Activated B cell treated with CpG ODN at 0.5 μM for 24 hours (primary cell): ENCODE data around the gene ERMARD. TPM values are rescaled to one million over a fixed set of nuclear protein-coding genes. Genes with fewer than 3 reads are reported as not detected.

Source experiments
- ATAC-seq: fragments of 200-7000 bp; cut with Tn5 transposase; one replicate; pipeline ENCODE4 v1.10.0; 2021; ENCODE audit warnings: low read depth, mild to moderate bottlenecking, moderate library complexity
- CTCF ChIA-PET: fragments of 350-600 bp; sonication (Branson Sonifier 250); formaldehyde crosslinking; loops from one replicate; lab custom pipeline; 2021; ENCODE audit warnings: antibody characterized with exemption; lab: Charles Lee
- POLR2A ChIA-PET: fragments of 350-600 bp; sonication (Branson Sonifier 250); formaldehyde crosslinking; loops from one replicate; lab custom pipeline; 2021; ENCODE audit warnings: antibody characterized with exemption; lab: Charles Lee
- DNase-seq: peaks from one replicate; pipeline ENCODE4 v3.0.0; 2022
- H3K27ac Mint-ChIP-seq: one replicate; pipeline ENCODE4 v1.8.0; 2020; ENCODE audit warnings: mixed read lengths
- H3K27me3 Mint-ChIP-seq: one replicate; pipeline ENCODE4 v1.8.0; 2021; ENCODE audit warnings: mixed read lengths
- H3K36me3 Mint-ChIP-seq: one replicate; pipeline ENCODE4 v1.8.0; 2021; ENCODE audit warnings: low read depth, mixed read lengths
- H3K4me1 Mint-ChIP-seq: one replicate; pipeline ENCODE4 v1.8.0; 2021; ENCODE audit warnings: mixed read lengths
- H3K4me3 Mint-ChIP-seq: one replicate; pipeline ENCODE4 v1.8.0; 2020; ENCODE audit warnings: mild to moderate bottlenecking, mixed read lengths
- H3K9me3 Mint-ChIP-seq: one replicate; pipeline ENCODE4 v1.8.0; 2020; ENCODE audit warnings: mixed read lengths
- intact Hi-C: fragments of 100-400 bp; cut with micrococcal nuclease; formaldehyde crosslinking; loops from one replicate; pipeline ENCODE4 v1.15.1; 2024
- total RNA-seq: library from RNA; stranded (reverse); gene quantifications from 2 replicates; pipeline ENCODE4 v1.2.3, GENCODE V29; 2022
- TF ChIP-seq, protein P1 (sequence below): fragments of 200-600 bp; IDR thresholded peaks from one replicate; pipeline ENCODE4 v1.8.0; 2022; ENCODE audit warnings: antibody characterized with exemption, mild to moderate bottlenecking

Gene ERMARD
- total RNA-seq, 1 donor from 2014 or later = 45.4 TPM

DNA sequence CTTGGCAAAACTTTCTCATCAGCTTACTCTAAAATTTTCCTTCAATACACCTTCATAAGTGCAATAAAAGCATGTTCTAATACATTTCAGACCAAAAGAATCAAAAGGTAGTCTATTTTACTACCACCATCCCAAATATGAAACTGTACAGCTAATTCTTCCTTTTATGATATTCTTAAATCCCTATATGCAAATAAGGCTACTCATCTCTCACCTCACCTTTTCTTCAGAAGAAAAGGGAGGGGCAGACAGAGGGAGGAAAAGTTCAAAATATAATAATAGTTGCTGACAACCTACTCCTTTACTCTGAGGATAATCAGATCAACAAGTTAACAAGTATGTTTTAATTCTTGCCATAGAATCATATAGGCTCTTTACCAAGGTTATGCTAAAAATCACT, 42.1 kb upstream of the ERMARD start:
- no peaks in the 10 kb centered on the region for H3K9me3 Mint-ChIP-seq
- ATAC-seq (no peak), DNase-seq (no peak)
- no peaks in the 10 kb centered on the region for H3K27me3 Mint-ChIP-seq
- no peak overlapping the region for H3K4me3 Mint-ChIP-seq
- peaks cover 50% of the 10 kb centered on the region for H3K36me3 Mint-ChIP-seq
- peaks cover 37% of the 10 kb centered on the region for H3K4me1 Mint-ChIP-seq
- POLR2A ChIA-PET = interaction anchor here (1.0 to 1.2 kb wide), 3 partner anchors 14 to 16 kb away, joined by 3 to 4 read pairs (median 4); partner anchors contain the start of gene PHF10
- TF ChIP-seq, protein P1, sequence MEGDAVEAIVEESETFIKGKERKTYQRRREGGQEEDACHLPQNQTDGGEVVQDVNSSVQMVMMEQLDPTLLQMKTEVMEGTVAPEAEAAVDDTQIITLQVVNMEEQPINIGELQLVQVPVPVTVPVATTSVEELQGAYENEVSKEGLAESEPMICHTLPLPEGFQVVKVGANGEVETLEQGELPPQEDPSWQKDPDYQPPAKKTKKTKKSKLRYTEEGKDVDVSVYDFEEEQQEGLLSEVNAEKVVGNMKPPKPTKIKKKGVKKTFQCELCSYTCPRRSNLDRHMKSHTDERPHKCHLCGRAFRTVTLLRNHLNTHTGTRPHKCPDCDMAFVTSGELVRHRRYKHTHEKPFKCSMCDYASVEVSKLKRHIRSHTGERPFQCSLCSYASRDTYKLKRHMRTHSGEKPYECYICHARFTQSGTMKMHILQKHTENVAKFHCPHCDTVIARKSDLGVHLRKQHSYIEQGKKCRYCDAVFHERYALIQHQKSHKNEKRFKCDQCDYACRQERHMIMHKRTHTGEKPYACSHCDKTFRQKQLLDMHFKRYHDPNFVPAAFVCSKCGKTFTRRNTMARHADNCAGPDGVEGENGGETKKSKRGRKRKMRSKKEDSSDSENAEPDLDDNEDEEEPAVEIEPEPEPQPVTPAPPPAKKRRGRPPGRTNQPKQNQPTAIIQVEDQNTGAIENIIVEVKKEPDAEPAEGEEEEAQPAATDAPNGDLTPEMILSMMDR = no peak
- intact Hi-C loops = no loop called here
- CTCF ChIA-PET = no interaction called here
- no peak overlapping the region for H3K27ac Mint-ChIP-seq

DNA sequence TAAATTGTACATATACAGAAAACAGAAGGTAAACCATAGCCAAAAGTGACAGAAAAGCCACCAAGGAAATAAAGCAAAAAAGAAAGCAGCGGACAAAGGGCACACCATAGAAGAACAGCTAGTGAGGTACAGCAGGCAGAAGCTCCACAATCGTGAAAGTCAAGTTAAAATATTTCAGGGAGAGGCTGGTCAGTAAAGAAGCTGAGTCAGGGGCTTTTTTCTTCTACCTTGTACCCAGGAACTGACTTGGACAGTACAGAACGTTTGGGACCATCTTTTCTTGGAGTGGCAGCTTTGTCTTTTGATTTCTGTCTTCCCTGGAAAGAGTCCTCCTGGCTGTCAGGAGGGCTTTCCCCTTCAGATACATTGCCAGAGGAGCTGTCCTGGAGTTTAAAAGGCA, 41.4 kb upstream of the ERMARD start:
- ATAC-seq (no peak), DNase-seq (no peak)
- intact Hi-C loops = no loop called here
- TF ChIP-seq, protein P1 = no peak
- Mint-ChIP-seq H3K27me3 (no peaks in the 10 kb centered on the region), H3K36me3 (peaks cover 55% of the 10 kb centered on the region), H3K4me1 (peaks cover 32% of the 10 kb centered on the region), H3K9me3 (no peaks in the 10 kb centered on the region), H3K4me3 (no peak overlapping the region), H3K27ac (peak overlapping the region; percentile 46)
- ChIA-PET POLR2A (interaction anchor here (1.2 kb wide), 1 partner anchor 13 kb away, joined by 4 read pairs; no protein-coding TSS in a partner anchor), CTCF (no interaction called here)

DNA sequence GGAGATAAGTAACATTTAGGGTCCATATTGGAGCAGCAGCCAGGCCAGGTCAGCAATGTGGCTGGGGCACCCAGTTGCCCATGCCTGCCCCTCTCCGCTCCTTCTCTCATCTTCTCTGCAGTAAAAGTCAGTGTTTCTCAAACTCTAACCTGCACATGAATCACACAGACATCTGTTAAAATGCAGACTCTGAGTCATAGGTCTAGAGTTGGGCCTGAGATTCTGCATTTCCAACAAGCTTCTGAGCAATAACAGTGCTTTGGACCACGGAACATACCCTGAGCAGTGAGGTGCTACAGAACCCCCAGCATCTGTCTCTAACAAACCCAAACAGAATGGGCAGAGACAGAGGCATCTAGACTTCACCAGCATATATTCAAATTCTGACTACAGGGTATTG, 37.2 kb upstream of the ERMARD start:
- Mint-ChIP-seq H3K4me3 (no peak overlapping the region), H3K36me3 (peaks cover 67% of the 10 kb centered on the region), H3K4me1 (peaks cover 7% of the 10 kb centered on the region), H3K27me3 (no peaks in the 10 kb centered on the region), H3K9me3 (no peaks in the 10 kb centered on the region), H3K27ac (no peak overlapping the region)
- POLR2A ChIA-PET = no interaction called here
- ATAC-seq (no peak), DNase-seq (no peak)
- TF ChIP-seq, protein P1 = no peak
- CTCF ChIA-PET = no interaction called here
- intact Hi-C loops = no loop called here

DNA sequence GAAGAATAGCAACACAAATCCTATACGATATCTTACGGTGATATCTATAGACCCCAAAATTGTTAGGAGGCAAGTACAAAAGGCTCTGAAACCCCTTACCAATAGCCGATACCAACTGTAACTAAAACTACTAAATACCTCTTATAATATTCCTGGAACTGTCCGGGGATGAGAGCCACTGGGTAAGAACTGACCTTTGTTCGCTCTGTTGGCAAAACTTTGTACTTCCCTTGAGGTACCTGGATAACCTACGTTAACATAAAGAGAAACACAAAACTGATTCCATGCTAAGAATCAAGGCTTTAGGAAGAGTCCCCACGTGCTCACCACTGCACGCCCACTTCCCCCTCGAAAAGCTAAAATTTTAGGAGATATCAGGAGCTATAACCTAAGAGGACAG, 36.8 kb upstream of the ERMARD start:
- DNase-seq (no peak), ATAC-seq (no peak)
- H3K27me3 Mint-ChIP-seq = no peaks in the 10 kb centered on the region
- peaks cover 66% of the 10 kb centered on the region for H3K36me3 Mint-ChIP-seq
- peaks cover 3% of the 10 kb centered on the region for H3K4me1 Mint-ChIP-seq
- no peaks in the 10 kb centered on the region for H3K9me3 Mint-ChIP-seq
- intact Hi-C loops = no loop called here
- POLR2A ChIA-PET = no interaction called here
- TF ChIP-seq, protein P1 = no peak
- no peak overlapping the region for H3K4me3 Mint-ChIP-seq
- no peak overlapping the region for H3K27ac Mint-ChIP-seq
- CTCF ChIA-PET = no interaction called here

DNA sequence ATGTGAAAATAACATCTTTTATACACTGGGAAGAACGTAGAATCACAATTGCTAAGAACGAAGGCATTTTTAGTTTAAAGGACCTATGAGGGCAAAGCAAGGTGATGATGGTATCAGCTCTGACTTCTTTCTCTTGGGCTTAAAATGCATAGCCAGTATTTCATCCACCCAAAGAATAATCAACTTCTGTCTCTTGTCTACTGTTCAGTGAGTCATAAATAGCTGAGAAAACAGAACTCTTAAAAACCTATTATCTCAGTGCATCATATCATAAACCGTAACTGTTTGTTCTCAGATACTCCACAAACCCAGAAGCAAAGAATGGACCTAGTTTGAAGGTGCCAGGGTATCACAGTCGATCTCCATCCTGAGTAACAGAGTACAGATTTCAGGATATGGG, 32.3 kb upstream of the ERMARD start:
- Mint-ChIP-seq H3K9me3 (no peaks in the 10 kb centered on the region), H3K4me1 (peaks cover 20% of the 10 kb centered on the region), H3K4me3 (no peak overlapping the region), H3K27ac (no peak overlapping the region), H3K36me3 (peaks cover 38% of the 10 kb centered on the region), H3K27me3 (no peaks in the 10 kb centered on the region)
- ChIA-PET POLR2A (interaction anchor here (1.6 kb wide), 1 partner anchor 17 kb away, joined by 10 read pairs; the partner anchor contains the start of genes C6orf120 and WDR27), CTCF (no interaction called here)
- DNase-seq (no peak), ATAC-seq (no peak)
- TF ChIP-seq, protein P1 = no peak
- intact Hi-C loops = no loop called here
